Heart left ventricle (tissue), 16 donors: ENCODE measurements around the gene ENDOD1. TPM values are rescaled to one million over a fixed set of nuclear protein-coding genes. Genes with fewer than 3 reads are reported as not detected.

Source experiments
- ATAC-seq, 4 donors: fragments of 200-7000 bp; cut with Tn5 transposase; one replicate each; pipeline ENCODE4 v1.9.1; 2020 to 2022; ENCODE audit warnings: moderate library complexity in 4 of 4, mild to moderate bottlenecking in 3 of 4, moderate number of reproducible peaks in 1 of 4
- DNase-seq, 5 donors: peaks; one replicate each; pipeline ENCODE4 v3.0.0-alpha.2; 2020
- H3K27ac ChIP-seq, 12 donors: fragments of 200-600 bp; sonication (generic) in 4 of 12; one replicate each; pipeline versions ENCODE4 v1.5.0 to v1.8.0; 2016 to 2022; ENCODE audit warnings: mild to moderate bottlenecking in 2 of 12
- H3K27me3 ChIP-seq, 9 donors: fragments of 200-600 bp; sonication (generic) in 2 of 9; one replicate each; pipeline versions ENCODE4 v1.5.1 to v1.8.0; 2016 to 2022; ENCODE audit warnings: mild to moderate bottlenecking in 3 of 9
- H3K36me3 ChIP-seq, 9 donors: fragments of 200-600 bp; sonication (generic) in 2 of 9; one replicate each; pipeline versions ENCODE4 v1.5.0 to v1.8.0; 2018 to 2022; ENCODE audit warnings: mild to moderate bottlenecking in 2 of 9
- H3K4me1 ChIP-seq, 12 donors: fragments of 200-600 bp; sonication (generic) in 4 of 12; one replicate each; pipeline versions ENCODE4 v1.5.0 to v1.8.0; 2016 to 2022; ENCODE audit warnings: mild to moderate bottlenecking in 3 of 12
- H3K4me3 ChIP-seq, 12 donors: fragments of 200-600 bp; sonication (generic) in 4 of 12; one replicate each; pipeline versions ENCODE4 v1.5.0 to v1.8.0; 2017 to 2022; ENCODE audit warnings: mild to moderate bottlenecking in 9 of 12, moderate library complexity in 4 of 12
- H3K9me3 ChIP-seq, 12 donors: fragments of 200-600 bp; sonication (generic) in 4 of 12; one replicate each; pipeline versions ENCODE4 v1.5.0 to v1.8.0; 2016 to 2022; ENCODE audit warnings: mild to moderate bottlenecking in 1 of 12
- POLR2A ChIP-seq, 2 donors: fragments of 450-650 bp; IDR thresholded peaks; one replicate each; pipeline ENCODE4 v1.6.1; 2017; ENCODE audit warnings: antibody characterized with exemption in 2 of 2, mild to moderate bottlenecking in 2 of 2, moderate library complexity in 2 of 2
- WGBS, 4 donors: extraction: QIAGEN DNeasy Blood & Tissue Kit in 2 of 4; methylation state at CpG; one replicate each; pipeline versions ENCODE4 v1.1.5 to v1.1.7; 2013 to 2018; 5-methylcytosine and 5-hydroxymethylcytosine counted together
- intact Hi-C, 10 donors: fragments of 100-400 bp; cut with DNase I; formaldehyde crosslinking; loops; one replicate each; pipeline versions ENCODE4 v1.11.1 to v1.14.2; 2022
- polyA plus RNA-seq, 2 donors: library from polyadenylated mRNA; stranded (reverse); fragments of 200-250 nt; gene quantifications; one replicate each; pipeline ENCODE4 v1.2.3, GENCODE V29; 2013
- total RNA-seq, 9 donors: library from RNA; depleted of rRNA in 2 of 9; stranded (reverse); fragments of >200 nt in 2 of 9; fragmentation: NEBNext Ultra II Directional in 3 of 9; extraction: Animal tissue kit (Norgen Biotek cat#: 25700) in 3 of 9; gene quantifications; one replicate each; pipeline versions ENCODE4 v1.1.0 to v1.2.4, GENCODE V29; 2016 to 2023
- TF ChIP-seq, protein P1 (sequence below), 12 donors: fragments of 200-600 bp; sonication (generic) in 4 of 12; IDR thresholded peaks; one replicate each; pipeline versions ENCODE4 v1.5.0 to v1.8.0; 2018 to 2022; ENCODE audit warnings: antibody characterized with exemption in 12 of 12, mild to moderate bottlenecking in 5 of 12
- donor health status: ischemic (EF 13 %, LVEDD 7.1; RV severe dilation, severe dysfunction).
- donor health status: healthy with polysubstance abuse.
- donor health status: DM: no; HTN: yes; CAD: no.
- donor health status: DM: no; HTN: no; CAD: no.
- donor health status: ischemic (EF 25% LVEDD 6.9; RV normal size, moderate dysfunction).
- donor health status: ischemic (EF 25% LVEDD 5.7; RV mildly dilated, moderate dysfunction).
- donor health status: healthy.
- donor health status: DM: yes; HTN: yes; CAD: no.
- donor health status: ischemic (EF 35%, LVEDD 5.7; RV mildly dilated, moderate dysfunction).
- donor health status: nonischemic (EF 11% LVEDD 7.7; RV severe dilation, severe dysfunction).
- donor health status: DM: yes; HTN: yes; CAD: no.
- donor health status: PGD.
- donor health status: ischemic (EF 29% LVEDD 5.4; RV normal size, mild dysfunction).
- donor health status: nonischemic (EF 23%, LVEDD 6.1; RV moderate dilation, normal function).

Gene ENDOD1
- total and polyA plus RNA-seq, 11 donors = 4.0 to 28.5 (median 12.8) TPM

DNA sequence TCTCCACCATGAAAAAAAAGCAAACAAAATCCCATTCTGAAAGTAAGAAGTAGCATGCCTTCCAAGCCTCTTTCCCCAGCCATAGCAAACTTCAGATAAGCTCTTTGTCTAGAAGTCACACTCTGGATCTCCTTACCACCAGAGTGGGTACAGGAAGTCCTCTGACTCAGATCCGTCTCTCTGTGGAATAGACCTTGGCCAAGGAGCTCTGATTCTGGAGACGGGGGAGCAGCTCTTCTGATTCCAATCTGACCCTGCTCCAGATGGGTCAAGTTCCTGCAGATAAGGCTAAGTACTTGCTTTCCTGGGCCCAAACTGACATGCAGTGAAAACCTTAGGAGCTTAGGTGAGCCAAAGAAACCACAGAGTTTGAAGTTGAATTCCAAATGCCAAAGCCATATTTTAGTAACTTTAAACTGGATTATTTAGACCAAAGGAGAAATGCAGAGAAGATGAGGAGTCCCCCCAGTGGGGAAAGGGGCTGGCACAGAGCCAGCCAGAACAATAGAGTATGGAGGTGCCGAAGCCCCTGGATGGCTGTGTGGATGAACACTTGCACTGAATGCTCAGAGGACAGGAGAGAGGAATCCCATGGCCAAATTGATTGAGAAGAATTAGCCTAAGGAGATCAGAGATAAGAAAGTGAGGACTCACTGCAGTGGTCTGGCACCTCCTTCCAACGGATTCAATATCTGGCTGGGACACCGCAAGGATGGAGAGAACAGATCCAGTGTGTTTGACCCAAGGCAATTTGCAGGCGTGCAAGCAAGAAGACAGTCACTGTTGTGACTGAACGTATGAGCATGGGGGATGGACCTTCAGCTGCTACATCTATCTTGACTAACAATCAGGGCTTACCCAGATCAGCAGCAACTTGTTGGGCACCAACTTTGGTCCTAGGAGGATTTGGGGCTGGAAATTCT is 54.9 kb downstream of the ENDOD1 start:
- WGBS, 4 donors = 59 to 66% (median 66%) methylated on average over 7 of the region's 7 CpGs
- peak overlapping the region in 1 of 12 donors; percentile 22 for H3K27ac ChIP-seq
- H3K4me1 ChIP-seq = peaks cover 0 to 20% (median 4%) of the 10 kb centered on the region in 12 donors
- no peak for TF ChIP-seq POLR2A (IDR thresholded peaks at IDR 0.05)
- TF ChIP-seq, protein P1, sequence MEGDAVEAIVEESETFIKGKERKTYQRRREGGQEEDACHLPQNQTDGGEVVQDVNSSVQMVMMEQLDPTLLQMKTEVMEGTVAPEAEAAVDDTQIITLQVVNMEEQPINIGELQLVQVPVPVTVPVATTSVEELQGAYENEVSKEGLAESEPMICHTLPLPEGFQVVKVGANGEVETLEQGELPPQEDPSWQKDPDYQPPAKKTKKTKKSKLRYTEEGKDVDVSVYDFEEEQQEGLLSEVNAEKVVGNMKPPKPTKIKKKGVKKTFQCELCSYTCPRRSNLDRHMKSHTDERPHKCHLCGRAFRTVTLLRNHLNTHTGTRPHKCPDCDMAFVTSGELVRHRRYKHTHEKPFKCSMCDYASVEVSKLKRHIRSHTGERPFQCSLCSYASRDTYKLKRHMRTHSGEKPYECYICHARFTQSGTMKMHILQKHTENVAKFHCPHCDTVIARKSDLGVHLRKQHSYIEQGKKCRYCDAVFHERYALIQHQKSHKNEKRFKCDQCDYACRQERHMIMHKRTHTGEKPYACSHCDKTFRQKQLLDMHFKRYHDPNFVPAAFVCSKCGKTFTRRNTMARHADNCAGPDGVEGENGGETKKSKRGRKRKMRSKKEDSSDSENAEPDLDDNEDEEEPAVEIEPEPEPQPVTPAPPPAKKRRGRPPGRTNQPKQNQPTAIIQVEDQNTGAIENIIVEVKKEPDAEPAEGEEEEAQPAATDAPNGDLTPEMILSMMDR (IDR thresholded peaks at IDR 0.05) = no peak
- no peak for DNase-seq
- peak in 1 of 4 donors; percentile 21 for ATAC-seq
- no peak overlapping the region for H3K4me3 ChIP-seq
- no peaks in the 10 kb centered on the region for H3K27me3 ChIP-seq
- H3K9me3 ChIP-seq = no peaks in the 10 kb centered on the region
- no peaks in the 10 kb centered on the region for H3K36me3 ChIP-seq
- intact Hi-C loops = loop anchor here in 5 of 10 donors (5.0 to 10.0 kb wide), 6 partner anchors 32 to 522 kb away; partner anchors contain the start of genes CWC15 (in 2 of the 5) and KDM4D (in 2 of the 5)

DNA sequence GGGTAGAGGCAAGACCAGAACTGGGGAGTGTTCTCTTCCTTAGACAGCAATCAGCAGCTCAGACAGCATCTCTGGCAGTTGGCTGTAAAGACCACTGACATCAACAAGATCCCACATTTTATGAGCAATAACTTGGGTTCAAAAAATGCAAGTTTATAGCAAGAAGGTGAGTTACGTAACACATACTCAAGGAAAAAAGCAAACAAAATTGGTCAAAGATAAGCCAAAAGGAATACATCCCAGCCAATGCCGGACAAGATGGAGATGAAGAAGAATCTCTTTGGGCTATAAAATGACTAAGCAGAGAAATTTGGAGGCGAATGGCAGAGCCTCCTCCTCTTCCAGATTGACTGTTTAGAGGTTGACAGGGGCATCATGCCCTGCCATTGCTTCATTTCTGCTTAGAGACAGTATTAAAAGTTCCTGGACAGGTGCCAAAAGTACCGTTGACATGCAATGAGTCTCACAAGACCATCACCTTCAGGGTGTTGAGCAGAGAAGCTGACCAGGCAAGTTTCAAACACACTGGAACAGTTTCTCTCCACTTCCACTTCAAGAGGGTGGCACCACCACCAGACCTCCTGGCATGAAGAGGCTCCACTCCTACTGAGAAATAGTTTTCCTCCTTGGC is 55.9 kb downstream of the ENDOD1 start:
- WGBS, 4 donors = 72 to 80% (median 76%) methylated on average over 4 of the region's 4 CpGs
- H3K27ac ChIP-seq = no peak overlapping the region

DNA sequence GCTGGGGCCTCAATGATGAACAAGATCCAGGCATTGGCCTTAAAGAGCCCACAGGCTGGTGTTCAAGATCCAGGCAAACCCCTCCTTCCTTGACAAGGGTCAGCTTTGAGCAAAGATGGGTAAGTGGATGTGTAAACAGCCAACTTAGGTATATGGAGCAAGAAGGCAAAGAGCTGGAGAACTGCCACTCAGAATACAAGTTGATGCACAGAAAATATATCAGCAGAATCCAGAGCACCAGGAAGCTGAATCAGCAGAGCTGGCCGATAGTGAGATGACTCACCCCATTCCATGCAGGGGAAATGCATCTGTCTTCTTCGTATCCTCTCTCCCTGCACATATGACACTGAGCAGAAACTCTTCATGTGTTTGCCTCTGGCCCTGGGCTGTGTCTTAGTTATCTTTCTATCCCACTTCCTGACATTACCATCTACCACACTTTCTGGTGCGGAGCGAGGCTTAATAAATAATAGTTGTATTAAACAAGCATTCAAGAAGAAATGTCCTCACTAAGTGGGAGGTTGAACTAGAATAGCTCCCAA is 57.8 kb downstream of the ENDOD1 start:
- H3K27ac ChIP-seq = peak overlapping the region in 1 of 12 donors; percentile 33
- H3K27me3 ChIP-seq = no peaks in the 10 kb centered on the region
- no peaks in the 10 kb centered on the region for H3K9me3 ChIP-seq
- no peak overlapping the region for H3K4me3 ChIP-seq
- intact Hi-C loops = loop anchor here in 4 of 10 donors (5.0 to 10.0 kb wide), 5 partner anchors 35 to 525 kb away; partner anchors contain the start of genes CWC15 (in 2 of the 4) and KDM4D (in 2 of the 4)
- DNase-seq = peak in 1 of 5 donors; percentile 33
- ATAC-seq = peak in 1 of 4 donors; percentile 17
- TF ChIP-seq, protein P1 (IDR thresholded peaks at IDR 0.05) = no peak
- TF ChIP-seq POLR2A (IDR thresholded peaks at IDR 0.05) = no peak
- H3K4me1 ChIP-seq = peaks cover 0 to 36% (median 16%) of the 10 kb centered on the region in 12 donors
- no peaks in the 10 kb centered on the region for H3K36me3 ChIP-seq
- 32 to 44% (median 38%) methylated on average over 4 of the region's 4 CpGs for WGBS, 4 donors

More for the DNA sequence above, 55.9 kb downstream of the ENDOD1 start:
- Histone ChIP-seq H3K4me3 (no peak overlapping the region), H3K27me3 (no peaks in the 10 kb centered on the region), H3K4me1 (peaks cover 0 to 29% (median 11%) of the 10 kb centered on the region in 12 donors), H3K9me3 (no peaks in the 10 kb centered on the region), H3K36me3 (no peaks in the 10 kb centered on the region)
- ATAC-seq (no peak), DNase-seq (no peak)
- no peak for TF ChIP-seq POLR2A (IDR thresholded peaks at IDR 0.05)
- TF ChIP-seq, protein P1 (IDR thresholded peaks at IDR 0.05) = no peak
- intact Hi-C loops = loop anchor here in 4 of 10 donors (5.0 to 10.0 kb wide), 5 partner anchors 33 to 523 kb away; partner anchors contain the start of genes CWC15 (in 2 of the 4) and KDM4D (in 2 of the 4)
